SK-N-MC (cell line): ENCODE measurements around the gene CCNQ.

ENCODE experiments used
- FOXP2 ChIP-seq: optimal IDR thresholded peaks from 2 replicates; pipeline ENCODE3; 2011; ENCODE audit warnings: mild to moderate bottlenecking, moderate library complexity; ENCODE audit not compliant: insufficient read depth; ENCODE audit errors: extremely low read length, control extremely low read depth
- POLR2AphosphoS5 ChIP-seq: IDR thresholded peaks from 2 replicates; pipeline ENCODE4 v1.6.1; 2012; ENCODE audit warnings: mild to moderate bottlenecking, low read depth, low read length, borderline replicate concordance

GRCh38 chrX:153642655-153643430, 43.9 kb upstream of the CCNQ start:
- TF ChIP-seq POLR2AphosphoS5: no peak
- TF ChIP-seq FOXP2: no peak
